ENCODE measurements around the gene ITM2C.

DNA sequence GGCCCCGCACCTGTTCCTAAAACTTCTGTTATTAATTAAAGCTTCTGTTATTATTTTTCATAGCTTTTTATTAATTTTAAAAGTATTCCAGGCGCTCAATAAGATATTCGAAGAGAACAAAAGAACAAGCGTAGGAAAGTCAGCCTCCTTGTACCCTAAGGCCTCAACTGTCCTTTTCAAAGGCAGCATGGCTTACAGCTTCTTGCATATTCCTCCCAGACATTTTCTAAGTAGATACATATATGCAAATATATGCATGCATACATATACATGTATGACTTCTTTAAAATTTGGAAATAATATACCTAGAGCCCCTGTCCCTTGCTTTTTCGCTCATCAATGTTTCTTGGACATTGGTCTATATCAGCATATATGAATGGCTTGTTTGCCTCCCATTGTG is 48.0 kb downstream of the ITM2C start:
- TF ChIP-seq, protein P1, sequence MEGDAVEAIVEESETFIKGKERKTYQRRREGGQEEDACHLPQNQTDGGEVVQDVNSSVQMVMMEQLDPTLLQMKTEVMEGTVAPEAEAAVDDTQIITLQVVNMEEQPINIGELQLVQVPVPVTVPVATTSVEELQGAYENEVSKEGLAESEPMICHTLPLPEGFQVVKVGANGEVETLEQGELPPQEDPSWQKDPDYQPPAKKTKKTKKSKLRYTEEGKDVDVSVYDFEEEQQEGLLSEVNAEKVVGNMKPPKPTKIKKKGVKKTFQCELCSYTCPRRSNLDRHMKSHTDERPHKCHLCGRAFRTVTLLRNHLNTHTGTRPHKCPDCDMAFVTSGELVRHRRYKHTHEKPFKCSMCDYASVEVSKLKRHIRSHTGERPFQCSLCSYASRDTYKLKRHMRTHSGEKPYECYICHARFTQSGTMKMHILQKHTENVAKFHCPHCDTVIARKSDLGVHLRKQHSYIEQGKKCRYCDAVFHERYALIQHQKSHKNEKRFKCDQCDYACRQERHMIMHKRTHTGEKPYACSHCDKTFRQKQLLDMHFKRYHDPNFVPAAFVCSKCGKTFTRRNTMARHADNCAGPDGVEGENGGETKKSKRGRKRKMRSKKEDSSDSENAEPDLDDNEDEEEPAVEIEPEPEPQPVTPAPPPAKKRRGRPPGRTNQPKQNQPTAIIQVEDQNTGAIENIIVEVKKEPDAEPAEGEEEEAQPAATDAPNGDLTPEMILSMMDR (IDR thresholded peaks at IDR 0.05; ENCODE audit: insufficient read depth, low read length, poor library complexity, severe bottlenecking) = no peak
- TF ChIP-seq EZH2phosphoT487 (conservative IDR thresholded peaks at IDR 0.05; ENCODE audit: low read length) = no peak
